ENCODE measurements around the gene SPRR2B. TPM values are rescaled to one million over a fixed set of nuclear protein-coding genes. Genes with fewer than 3 reads are reported as not detected.

The SPRR2B gene
- total and polyA plus RNA-seq, 2 of the 4 experiments (the other 2 are of a cell fraction): not detected

DNA sequence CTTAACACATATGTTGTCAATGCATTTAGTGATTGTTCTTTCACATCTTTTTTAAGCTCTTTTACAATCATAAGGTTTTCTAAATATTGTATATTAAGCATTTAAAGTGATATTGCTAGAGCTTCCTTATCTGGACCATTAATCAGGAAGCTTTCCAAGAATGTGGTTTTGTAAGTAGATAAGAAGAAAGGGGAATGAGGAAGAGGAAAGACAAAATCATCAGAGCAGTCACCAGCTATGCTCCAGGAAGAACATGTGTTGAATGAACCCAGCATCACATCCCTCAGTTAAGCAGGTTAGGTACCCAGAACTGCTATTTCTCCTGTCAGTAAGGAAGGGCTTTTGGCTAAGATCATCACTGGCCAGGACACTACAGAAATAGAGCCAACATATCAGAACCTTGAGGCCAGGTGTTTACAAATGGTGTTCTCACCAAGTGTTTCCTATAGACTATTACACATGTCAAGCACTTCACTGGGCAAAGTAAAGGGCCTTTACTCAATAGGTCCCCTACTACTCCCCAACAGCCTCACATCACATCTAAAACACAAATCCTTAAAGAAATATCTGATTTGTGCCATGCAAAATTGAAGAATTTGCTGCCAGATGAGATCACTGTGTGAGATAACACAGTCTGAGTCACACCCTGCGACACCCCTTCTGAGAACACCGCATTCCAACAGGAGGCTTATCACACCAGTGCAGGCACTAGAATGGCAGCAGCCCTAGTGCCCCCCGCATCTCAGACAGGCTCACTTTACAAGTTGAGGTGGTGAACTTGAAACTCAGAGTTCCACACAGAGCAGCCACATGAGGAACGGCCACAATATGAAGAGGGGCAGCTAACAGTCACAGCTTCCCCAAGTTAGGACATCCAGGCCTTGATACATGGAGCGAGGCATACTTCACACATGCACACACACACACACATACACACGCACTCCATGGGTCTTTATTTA, 12.3 kb downstream of the SPRR2B start (continued):
- TF ChIP-seq, protein P1, sequence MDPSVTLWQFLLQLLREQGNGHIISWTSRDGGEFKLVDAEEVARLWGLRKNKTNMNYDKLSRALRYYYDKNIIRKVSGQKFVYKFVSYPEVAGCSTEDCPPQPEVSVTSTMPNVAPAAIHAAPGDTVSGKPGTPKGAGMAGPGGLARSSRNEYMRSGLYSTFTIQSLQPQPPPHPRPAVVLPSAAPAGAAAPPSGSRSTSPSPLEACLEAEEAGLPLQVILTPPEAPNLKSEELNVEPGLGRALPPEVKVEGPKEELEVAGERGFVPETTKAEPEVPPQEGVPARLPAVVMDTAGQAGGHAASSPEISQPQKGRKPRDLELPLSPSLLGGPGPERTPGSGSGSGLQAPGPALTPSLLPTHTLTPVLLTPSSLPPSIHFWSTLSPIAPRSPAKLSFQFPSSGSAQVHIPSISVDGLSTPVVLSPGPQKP (IDR thresholded peaks at IDR 0.05; ENCODE audit: borderline replicate concordance, low read depth, low read length): no peak

GRCh38 chr1:153058154-153058553, 13.3 kb downstream of the SPRR2B start:
- no peak overlapping the region for H2AFZ ChIP-seq (replicated peaks; ENCODE audit: low read length, poor library complexity)
- H2BK20ac ChIP-seq (ENCODE audit: low read depth, low read length): no peak overlapping the region
- no peaks in the 10 kb centered on the region for H3K4me1 ChIP-seq (ENCODE audit: control insufficient read depth, insufficient read depth, low read length)
- no peak overlapping the region for H3K18ac ChIP-seq (ENCODE audit: low read depth, low read length)
- no CpG with 5 or more reads among the region's 2 CpGs for whole genome bisulfite sequencing, 2 experiments (ENCODE audit: extremely low coverage in 2 of 2, insufficient read length in 1 of 2)
- BruUV-seq (replicated peaks): no TSS peak
- H3K9ac ChIP-seq (ENCODE audit: low read depth, low read length): no peak overlapping the region
- no peak overlapping the region for H3K4me3 ChIP-seq (ENCODE audit: insufficient read depth, low read depth, low read length)
- dilution Hi-C loops (cut with HindIII; ENCODE audit: low sequenced_read_pairs, unreplicated experiment): no loop called here
- no peak overlapping the region for H2BK5ac ChIP-seq (ENCODE audit: low read depth, low read length, poor library complexity, severe bottlenecking)
- H3K79me1 ChIP-seq (ENCODE audit: low read depth in 1 of 2, low read length in 2 of 2): no peaks in the 10 kb centered on the region
- intact Hi-C loops (cut with micrococcal nuclease): no loop called here
- no peak overlapping the region for H2AK5ac ChIP-seq (ENCODE audit: low read depth, low read length)
- H4K8ac ChIP-seq (ENCODE audit: low read depth in 2 of 2, low read length in 2 of 2): no peak overlapping the region
- no peak overlapping the region for H2BK15ac ChIP-seq (ENCODE audit: low read depth, low read length)
- no peak for DNase-seq
- no peak overlapping the region for H3K27ac ChIP-seq (ENCODE audit: insufficient read depth, low read length)
- H3K23ac ChIP-seq (ENCODE audit: low read depth, low read length): no peak overlapping the region
- H3K56ac ChIP-seq (ENCODE audit: extremely low read depth, insufficient read depth, low read length): no peak overlapping the region
- in situ Hi-C loops (cut with MboI; ENCODE audit: low sequenced_read_pairs): no loop called here
- no peaks in the 10 kb centered on the region for H4K20me1 ChIP-seq (ENCODE audit: insufficient read depth, low read length)
- no peak overlapping the region for H2AK9ac ChIP-seq (replicated peaks; ENCODE audit: low read depth, low read length, poor library complexity)
- TF ChIP-seq MXI1 (IDR thresholded peaks at IDR 0.05; ENCODE audit: borderline replicate concordance, low read depth, low read length): no peak
- no peak for TF ChIP-seq NFE2L2 (IDR thresholded peaks at IDR 0.05; ENCODE audit: low read depth, low read length)
- no peak overlapping the region for H3K4ac ChIP-seq (ENCODE audit: low read depth, low read length)
- no peaks in the 10 kb centered on the region for H3K27me3 ChIP-seq (ENCODE audit: control insufficient read depth, insufficient read depth, low read length)
- no peak overlapping the region for H3K14ac ChIP-seq (replicated peaks; ENCODE audit: low read depth, low read length)
- no peaks in the 10 kb centered on the region for H3K9me3 ChIP-seq (ENCODE audit: control insufficient read depth, insufficient read depth, low read length)
- H3K36me3 ChIP-seq (ENCODE audit: control insufficient read depth, insufficient read depth, low read length): no peaks in the 10 kb centered on the region
- no peaks in the 10 kb centered on the region for H3K9me1 ChIP-seq (ENCODE audit: insufficient read depth, low read length)
- no peak overlapping the region for H4K91ac ChIP-seq (ENCODE audit: insufficient read depth, low read depth, low read length)
- POLR2A ChIA-PET (ENCODE audit: unreplicated experiment): no interaction called here
- CTCF ChIA-PET: no interaction called here
- H3K4me2 ChIP-seq (ENCODE audit: low read depth, low read length): no peak overlapping the region
- no peak overlapping the region for H4K5ac ChIP-seq (ENCODE audit: low read depth, low read length)
- no peak for ATAC-seq (ENCODE audit: low read depth)
- H2BK120ac ChIP-seq (ENCODE audit: low read depth, low read length): no peak overlapping the region

Measured in IMR-90 (cell line).